Endothelial cell of umbilical vein (primary cell): ENCODE data around the gene AUTS2. TPM values are rescaled to one million over a fixed set of nuclear protein-coding genes. Genes with fewer than 3 reads are reported as not detected.

Experiments used
- BruUV-seq: library from RNA; stranded (reverse); fragments of 400-500 nt; replicated peaks from 2 replicates; lab custom pipeline; 2021; lab: Mats Ljungman, UMichigan
- CTCF ChIA-PET: fragments of 300-600, 350-600 bp; sonication (Branson Sonifier 250); formaldehyde crosslinking; loops from one replicate; lab custom pipeline; 2021; ENCODE audit warnings: antibody characterized with exemption, inconsistent platforms; lab: Charles Lee
- POLR2A ChIA-PET: fragments of 300-600, 350-600 bp; sonication (Branson Sonifier 250); formaldehyde crosslinking; loops from one replicate; lab custom pipeline; 2021; ENCODE audit warnings: antibody characterized with exemption, inconsistent platforms; lab: Charles Lee
- DNase-seq: peaks from one replicate; pipeline ENCODE4 v3.0.0-alpha.2; 2011; ENCODE audit warnings: low read depth, low spot score
- FAIRE-seq: peaks from 2 replicates; lab custom pipeline; 2011; peaks lifted over from hg19 to GRCh38; lab: Jason Lieb, UNC
- H2AFZ ChIP-seq: 2 replicates; pipeline ENCODE4 v1.6.0; 2012; ENCODE audit warnings: low read depth, low read length, control low read depth, inconsistent platforms
- H3K27ac ChIP-seq: 2 replicates; pipeline ENCODE4 v1.5.1; 2011; ENCODE audit warnings: low read depth, mild to moderate bottlenecking, control low read depth, low read length, moderate library complexity; ENCODE audit not compliant: insufficient read depth
- H3K27me3 ChIP-seq, 2 experiments: 2 replicates each; pipeline versions ENCODE4 v1.6.0 to v1.6.1; 2011; ENCODE audit warnings: low read length in 2 of 2, mixed read lengths in 1 of 2; ENCODE audit not compliant: control insufficient read depth in 2 of 2, insufficient read depth in 2 of 2
- H3K36me3 ChIP-seq, 2 experiments: 2 replicates in 1 of 2; 3 replicates in 1 of 2; pipeline ENCODE4 v1.5.1; 2011; ENCODE audit warnings: low read length in 2 of 2, mild to moderate bottlenecking in 1 of 2, moderate library complexity in 1 of 2; ENCODE audit not compliant: control insufficient read depth in 2 of 2, insufficient read depth in 2 of 2; ENCODE audit errors: extremely low read depth in 1 of 2
- H3K4me1 ChIP-seq: 3 replicates; pipeline ENCODE4 v1.5.1; 2011; ENCODE audit warnings: mild to moderate bottlenecking, low read length; ENCODE audit not compliant: control insufficient read depth, insufficient read depth; ENCODE audit errors: extremely low read depth
- H3K4me2 ChIP-seq: 2 replicates; pipeline ENCODE4 v1.6.1; 2011; ENCODE audit warnings: low read length, control low read depth, mixed read lengths; ENCODE audit not compliant: insufficient read depth
- H3K4me3 ChIP-seq, 3 experiments: fragments of 200-600 bp in 1 of 3; sonication (generic), shearing (Covaris generic) in 1 of 3; replicated peaks in 1 of 3; 2 replicates each; pipeline ENCODE4 v1.5.1; 2011 to 2016; ENCODE audit warnings: control low read depth in 3 of 3, low read length in 3 of 3, mild to moderate bottlenecking in 2 of 3, inconsistent platforms in 1 of 3, low read depth in 1 of 3, moderate library complexity in 1 of 3; ENCODE audit not compliant: insufficient read depth in 1 of 3
- H3K79me2 ChIP-seq: 2 replicates; pipeline ENCODE4 v1.6.0; 2012; ENCODE audit warnings: low read length, inconsistent platforms; ENCODE audit not compliant: control insufficient read depth, insufficient read depth
- H3K9ac ChIP-seq: replicated peaks from 2 replicates; pipeline ENCODE3; 2011; ENCODE audit warnings: low read length, control low read depth; ENCODE audit not compliant: insufficient read depth; ENCODE audit errors: extremely low read depth
- H3K9me1 ChIP-seq: replicated peaks from 3 replicates; pipeline ENCODE4 v1.6.0; 2011; ENCODE audit warnings: mild to moderate bottlenecking, low read length; ENCODE audit not compliant: control insufficient read depth, insufficient read depth; ENCODE audit errors: extremely low read depth
- H3K9me3 ChIP-seq: replicated peaks from 2 replicates; pipeline ENCODE4 v1.5.1; 2012; ENCODE audit warnings: low read length, inconsistent platforms; ENCODE audit not compliant: control insufficient read depth, insufficient read depth
- H4K20me1 ChIP-seq: replicated peaks from 2 replicates; pipeline ENCODE3; 2011; ENCODE audit warnings: mild to moderate bottlenecking, low read length; ENCODE audit not compliant: control insufficient read depth, insufficient read depth; ENCODE audit errors: extremely low read depth
- EZH2 ChIP-seq: IDR thresholded peaks from 2 replicates; pipeline ENCODE4 v1.6.1; 2012; ENCODE audit warnings: borderline replicate concordance, low read depth, mild to moderate bottlenecking, moderate library complexity, low read length, inconsistent platforms; ENCODE audit not compliant: severe bottlenecking
- FOS ChIP-seq: IDR thresholded peaks from 2 replicates; pipeline ENCODE4 v1.6.1; 2011; ENCODE audit warnings: mild to moderate bottlenecking, low read length, moderate library complexity, borderline replicate concordance; ENCODE audit not compliant: insufficient read depth
- GATA2 ChIP-seq: IDR thresholded peaks from 2 replicates; pipeline ENCODE4 v1.7.0; 2011; ENCODE audit warnings: low read depth, mild to moderate bottlenecking, moderate library complexity, mixed read lengths, low read length; ENCODE audit not compliant: insufficient read length, insufficient read depth
- JUN ChIP-seq: IDR thresholded peaks from 2 replicates; pipeline ENCODE4 v1.6.1; 2011; ENCODE audit warnings: borderline replicate concordance, low read depth; ENCODE audit not compliant: insufficient read length, insufficient read depth
- MYC ChIP-seq: IDR thresholded peaks from one replicate; pipeline ENCODE4 v1.6.1; 2011; ENCODE audit warnings: mild to moderate bottlenecking, low read depth, low read length
- POLR2A ChIP-seq: IDR thresholded peaks from 2 replicates; pipeline ENCODE4 v1.6.1; 2012; ENCODE audit warnings: low read depth, mild to moderate bottlenecking, control low read depth, low read length
- POLR2AphosphoS5 ChIP-seq: IDR thresholded peaks from 2 replicates; pipeline ENCODE4 v1.6.1; 2012; ENCODE audit warnings: low read depth, mild to moderate bottlenecking, control low read depth, low read length, moderate library complexity; ENCODE audit not compliant: insufficient read depth
- dilution Hi-C: fragments of 300-500 bp; cut with MboI; formaldehyde crosslinking; loops from one replicate; pipeline ENCODE4 v1.15.0; 2019; ENCODE audit warnings: low sequenced_read_pairs; ENCODE audit not compliant: extremely low pct_ligation_motif_present
- intact Hi-C: fragments of 100-400 bp; cut with micrococcal nuclease; formaldehyde crosslinking; loops from one replicate; pipeline ENCODE4 v1.10.0; 2022
- polyA plus RNA-seq, 4 experiments: library from polyadenylated mRNA; depleted of rRNA in 3 of 4; stranded (reverse) in 3 of 4; unstranded in 1 of 4; fragments of >200 nt; gene quantifications; 2 replicates each; pipeline versions ENCODE4 v1.2.1 to v1.2.3, GENCODE V29; 2011 to 2012; ENCODE audit warnings: missing spikeins in 1 of 4
- total RNA-seq: library from RNA; stranded (reverse); gene quantifications from 2 replicates; pipeline ENCODE4 v1.2.3, GENCODE V29; 2021
- TF ChIP-seq, protein P1 (sequence below), 2 donors: IDR thresholded peaks; 1 replicate in 1 of 2; 2 replicates in 1 of 2; pipeline ENCODE4 v1.5.1; 2011; ENCODE audit warnings: low read length in 2 of 2, mild to moderate bottlenecking in 2 of 2, moderate library complexity in 2 of 2, control low read depth in 1 of 2, inconsistent platforms in 1 of 2, low read depth in 1 of 2; ENCODE audit not compliant: insufficient read depth in 1 of 2; ENCODE audit errors: extremely low read depth in 1 of 2
- TF ChIP-seq, protein P2 (sequence below): IDR thresholded peaks from 2 replicates; pipeline ENCODE4 v1.6.1; 2011; ENCODE audit not compliant: insufficient read depth, insufficient read length

The AUTS2 gene
- total and polyA plus RNA-seq, 2 donors (not counting 3 experiments of a cell fraction or from before 2014, with no cell fraction given), result 0.59 to 8.0 TPM

DNA sequence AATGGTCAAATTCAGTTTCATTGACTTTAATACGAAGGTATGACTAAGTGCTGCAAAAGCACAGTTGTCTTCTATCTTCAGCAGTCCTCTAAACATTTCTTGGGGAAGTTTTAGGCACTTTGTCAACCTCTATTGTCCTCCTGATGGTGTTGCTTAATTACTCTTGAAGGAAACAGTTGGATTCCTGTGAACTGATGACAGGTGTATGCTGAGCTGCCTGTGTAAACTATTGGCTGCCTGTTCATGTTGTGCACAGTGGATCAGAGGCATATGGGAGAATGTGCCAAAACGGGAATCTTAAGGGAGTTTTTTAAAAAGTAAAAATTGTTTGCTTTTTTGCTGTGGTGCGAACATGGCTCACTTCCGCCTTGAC lies 221.0 kb downstream of the AUTS2 start:
- H3K79me2 ChIP-seq, result no peaks in the 10 kb centered on the region
- no peaks in the 10 kb centered on the region for H3K9me1 ChIP-seq
- no peak for DNase-seq
- no peaks in the 10 kb centered on the region for H3K36me3 ChIP-seq
- H3K4me1 ChIP-seq, result no peaks in the 10 kb centered on the region
- no peak for FAIRE-seq
- ChIA-PET CTCF (no interaction called here), POLR2A (no interaction called here)
- intact Hi-C loops (no loop called here), dilution Hi-C loops (no loop called here)
- no peak for TF ChIP-seq POLR2A
- no peak for TF ChIP-seq GATA2
- TF ChIP-seq POLR2AphosphoS5, result no peak
- TF ChIP-seq FOS, result no peak
- no peak for TF ChIP-seq MYC
- no peak for TF ChIP-seq EZH2
- TF ChIP-seq, protein P1, sequence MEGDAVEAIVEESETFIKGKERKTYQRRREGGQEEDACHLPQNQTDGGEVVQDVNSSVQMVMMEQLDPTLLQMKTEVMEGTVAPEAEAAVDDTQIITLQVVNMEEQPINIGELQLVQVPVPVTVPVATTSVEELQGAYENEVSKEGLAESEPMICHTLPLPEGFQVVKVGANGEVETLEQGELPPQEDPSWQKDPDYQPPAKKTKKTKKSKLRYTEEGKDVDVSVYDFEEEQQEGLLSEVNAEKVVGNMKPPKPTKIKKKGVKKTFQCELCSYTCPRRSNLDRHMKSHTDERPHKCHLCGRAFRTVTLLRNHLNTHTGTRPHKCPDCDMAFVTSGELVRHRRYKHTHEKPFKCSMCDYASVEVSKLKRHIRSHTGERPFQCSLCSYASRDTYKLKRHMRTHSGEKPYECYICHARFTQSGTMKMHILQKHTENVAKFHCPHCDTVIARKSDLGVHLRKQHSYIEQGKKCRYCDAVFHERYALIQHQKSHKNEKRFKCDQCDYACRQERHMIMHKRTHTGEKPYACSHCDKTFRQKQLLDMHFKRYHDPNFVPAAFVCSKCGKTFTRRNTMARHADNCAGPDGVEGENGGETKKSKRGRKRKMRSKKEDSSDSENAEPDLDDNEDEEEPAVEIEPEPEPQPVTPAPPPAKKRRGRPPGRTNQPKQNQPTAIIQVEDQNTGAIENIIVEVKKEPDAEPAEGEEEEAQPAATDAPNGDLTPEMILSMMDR (IDR thresholded peaks at IDR 0.05; ENCODE audit: extremely low read depth in 1 of 2, insufficient read depth in 1 of 2, low read depth in 1 of 2, low read length in 2 of 2), result no peak
- TF ChIP-seq JUN, result no peak
- TF ChIP-seq, protein P2, sequence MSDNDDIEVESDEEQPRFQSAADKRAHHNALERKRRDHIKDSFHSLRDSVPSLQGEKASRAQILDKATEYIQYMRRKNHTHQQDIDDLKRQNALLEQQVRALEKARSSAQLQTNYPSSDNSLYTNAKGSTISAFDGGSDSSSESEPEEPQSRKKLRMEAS, result no peak
- no peaks in the 10 kb centered on the region for H4K20me1 ChIP-seq
- no peaks in the 10 kb centered on the region for H3K27me3 ChIP-seq
- no peak overlapping the region for H3K27ac ChIP-seq
- BruUV-seq, result no TSS peak
- H3K4me2 ChIP-seq, result no peak overlapping the region
- no peak overlapping the region for H2AFZ ChIP-seq
- H3K9me3 ChIP-seq, result peaks cover 2% of the 10 kb centered on the region
- no peak overlapping the region for H3K4me3 ChIP-seq
- H3K9ac ChIP-seq, result no peak overlapping the region
